Astrocyte (in vitro differentiated cells and primary cell): ENCODE data around the gene DIAPH2.

ENCODE experiments used
- EZH2 ChIP-seq: IDR thresholded peaks from 2 replicates; pipeline ENCODE4 v1.6.1; 2012; ENCODE audit warnings: mild to moderate bottlenecking, low read length, inconsistent platforms; ENCODE audit not compliant: insufficient read depth
- TF ChIP-seq, protein P1 (sequence below): IDR thresholded peaks from 2 replicates; pipeline ENCODE4 v1.5.1; 2011; ENCODE audit warnings: low read depth, mild to moderate bottlenecking, inconsistent platforms, low read length, moderate library complexity; ENCODE audit not compliant: insufficient read depth

DNA sequence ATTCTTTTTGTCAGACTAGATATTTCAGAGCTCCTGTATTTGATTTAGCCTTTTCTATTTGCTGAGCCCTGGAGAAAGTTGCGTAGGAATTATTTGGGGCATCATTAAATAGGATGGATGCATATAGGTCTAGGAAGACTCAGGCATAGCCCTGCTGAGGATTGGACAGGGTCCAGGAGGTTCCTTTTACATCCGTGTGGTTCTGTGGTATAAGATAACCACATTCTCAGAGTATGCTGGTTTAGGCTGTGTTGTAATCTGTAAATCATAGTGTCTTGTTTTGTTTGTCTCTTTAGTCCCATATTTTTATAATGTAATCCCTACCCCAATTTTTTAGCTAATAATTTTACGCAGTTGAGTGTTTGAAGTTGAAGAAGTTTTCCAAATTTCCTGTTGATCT, 712.7 kb downstream of the DIAPH2 start:
- TF ChIP-seq, protein P1, sequence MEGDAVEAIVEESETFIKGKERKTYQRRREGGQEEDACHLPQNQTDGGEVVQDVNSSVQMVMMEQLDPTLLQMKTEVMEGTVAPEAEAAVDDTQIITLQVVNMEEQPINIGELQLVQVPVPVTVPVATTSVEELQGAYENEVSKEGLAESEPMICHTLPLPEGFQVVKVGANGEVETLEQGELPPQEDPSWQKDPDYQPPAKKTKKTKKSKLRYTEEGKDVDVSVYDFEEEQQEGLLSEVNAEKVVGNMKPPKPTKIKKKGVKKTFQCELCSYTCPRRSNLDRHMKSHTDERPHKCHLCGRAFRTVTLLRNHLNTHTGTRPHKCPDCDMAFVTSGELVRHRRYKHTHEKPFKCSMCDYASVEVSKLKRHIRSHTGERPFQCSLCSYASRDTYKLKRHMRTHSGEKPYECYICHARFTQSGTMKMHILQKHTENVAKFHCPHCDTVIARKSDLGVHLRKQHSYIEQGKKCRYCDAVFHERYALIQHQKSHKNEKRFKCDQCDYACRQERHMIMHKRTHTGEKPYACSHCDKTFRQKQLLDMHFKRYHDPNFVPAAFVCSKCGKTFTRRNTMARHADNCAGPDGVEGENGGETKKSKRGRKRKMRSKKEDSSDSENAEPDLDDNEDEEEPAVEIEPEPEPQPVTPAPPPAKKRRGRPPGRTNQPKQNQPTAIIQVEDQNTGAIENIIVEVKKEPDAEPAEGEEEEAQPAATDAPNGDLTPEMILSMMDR, result no peak
- no peak for TF ChIP-seq EZH2
